K562 (cell line): ENCODE data around the gene GALNT12. TPM values are rescaled to one million over a fixed set of nuclear protein-coding genes. Genes with fewer than 3 reads are reported as not detected.

ENCODE experiments used
- CBX1 ChIP-seq: sonication (generic); IDR thresholded peaks from 2 replicates; pipeline ENCODE4 v1.6.1; 2016; ENCODE audit warnings: antibody characterized with exemption, low read depth, mild to moderate bottlenecking
- ETS2 ChIP-seq: IDR thresholded peaks from 2 replicates; pipeline ENCODE4 v1.6.1; 2016; ENCODE audit warnings: borderline replicate concordance, missing genetic modification characterization, mild to moderate bottlenecking, moderate library complexity, missing compliant biosample characterization; ENCODE audit not compliant: poor library complexity, severe bottlenecking
- ETV1 ChIP-seq: fragments of 450-650 bp; conservative IDR thresholded peaks from 2 replicates; pipeline ENCODE4 v1.6.1; 2016; ENCODE audit warnings: missing genetic modification characterization, control low read depth, low read depth, missing compliant biosample characterization
- EWSR1 ChIP-seq: fragments of 450-650 bp; IDR thresholded peaks from 2 replicates; pipeline ENCODE4 v1.6.1; 2018; ENCODE audit warnings: borderline replicate concordance, mild to moderate bottlenecking, low read depth, moderate library complexity; ENCODE audit not compliant: partially characterized antibody
- FOXJ3 ChIP-seq: sonication (generic); formaldehyde crosslinking; IDR thresholded peaks from 2 replicates; pipeline ENCODE4 v1.4.0; 2020; ENCODE audit warnings: mild to moderate bottlenecking, missing genetic modification reagents
- KAT8 ChIP-seq: fragments of 450-650 bp; IDR thresholded peaks from 2 replicates; pipeline ENCODE4 v1.6.1; 2016; ENCODE audit warnings: low read depth, mild to moderate bottlenecking
- KDM1A ChIP-seq, 2 experiments: fragments of 450-650 bp; IDR thresholded peaks; 2 replicates each; pipeline ENCODE4 v1.6.1; 2016; ENCODE audit warnings: mild to moderate bottlenecking in 2 of 2
- MAFF ChIP-seq: IDR thresholded peaks from 2 replicates; pipeline ENCODE4 v1.6.1; 2012; ENCODE audit warnings: low read length, improper control_type of control experiment
- MBD1 ChIP-seq: fragments of 250-450 bp; sonication (Bioruptor Pico); IDR thresholded peaks from 2 replicates; pipeline ENCODE4 v1.8.0; 2022; ENCODE audit warnings: inconsistent platforms
- NONO ChIP-seq, 2 experiments: fragments of 200-400 bp in 1 of 2; fragments of 450-650 bp in 1 of 2; formaldehyde crosslinking in 1 of 2; IDR thresholded peaks; 2 replicates each; pipeline ENCODE4 v1.6.1; 2017; ENCODE audit warnings: low read depth in 2 of 2, mild to moderate bottlenecking in 2 of 2, moderate library complexity in 2 of 2, low read length in 1 of 2
- RHOXF2B ChIP-seq: fragments of 250-450 bp; sonication (Bioruptor Pico); conservative IDR thresholded peaks from 2 replicates; pipeline ENCODE4 v1.5.1; 2021
- YY1 ChIP-seq, 3 experiments: IDR thresholded peaks; 2 replicates each; pipeline ENCODE4 v1.6.1; 2011; ENCODE audit warnings: low read length in 2 of 3, mild to moderate bottlenecking in 2 of 3, moderate library complexity in 2 of 3, borderline replicate concordance in 1 of 3, control low read depth in 1 of 3, low read depth in 1 of 3; ENCODE audit not compliant: insufficient read depth in 3 of 3, insufficient replicate concordance in 2 of 3, control insufficient read depth in 1 of 3, insufficient read length in 1 of 3; ENCODE audit errors: extremely low read depth in 1 of 3
- ZBTB1 ChIP-seq: sonication (generic); formaldehyde crosslinking; IDR thresholded peaks from 2 replicates; pipeline ENCODE4 v1.8.1; 2023; ENCODE audit warnings: missing genetic modification reagents, low read depth, mild to moderate bottlenecking, borderline replicate concordance
- ZC3H4 ChIP-seq: sonication (generic); formaldehyde crosslinking; IDR thresholded peaks from 2 replicates; pipeline ENCODE4 v1.9.0; 2021; ENCODE audit warnings: missing genetic modification reagents, borderline replicate concordance
- ZNF184 ChIP-seq: sonication (generic); formaldehyde crosslinking; IDR thresholded peaks from 2 replicates; pipeline ENCODE4 v1.5.0; 2020; ENCODE audit warnings: missing genetic modification reagents
- ZNF436 ChIP-seq: fragments of 250-450, 450-650 bp; sonication (Bioruptor Pico); formaldehyde crosslinking; IDR thresholded peaks from 2 replicates; pipeline ENCODE4 v1.7.0; 2020; ENCODE audit warnings: mild to moderate bottlenecking
- ZNF609 ChIP-seq: sonication (generic); formaldehyde crosslinking; IDR thresholded peaks from 2 replicates; pipeline ENCODE4 v1.8.1; 2023; ENCODE audit warnings: missing genetic modification reagents, mild to moderate bottlenecking, borderline replicate concordance
- polyA plus RNA-seq, 8 experiments: library from polyadenylated mRNA; depleted of rRNA in 4 of 8; stranded (reverse) in 5 of 8; unstranded in 3 of 8; fragments of >200 nt; fragmentation: Nextera tagmentation in 2 of 8; fragmentation: Illumina TruSeq in 1 of 8; extraction: Ambion mirVana in 2 of 8; extraction: Trizol in 1 of 8; gene quantifications; 2 replicates each; pipeline versions ENCODE4 v1.2.1 to v1.2.3, GENCODE V29; 2011 to 2014; ENCODE audit warnings: inconsistent platforms in 1 of 8, missing spikeins in 1 of 8
- total RNA-seq, 7 experiments: library from RNA; depleted of rRNA in 6 of 7; stranded (reverse); fragments of >200 nt in 6 of 7; fragmentation: Illumina TruSeq in 2 of 7; extraction: Trizol in 2 of 7; gene quantifications; 2 replicates each; pipeline versions ENCODE4 v1.2.1 to v1.2.3, GENCODE V29; 2011 to 2021; ENCODE audit warnings: low replicate concordance in 1 of 7
- TF ChIP-seq, protein P1 (sequence below): fragments of 250-450 bp; sonication (Bioruptor Pico); IDR thresholded peaks from 2 replicates; pipeline ENCODE4 v1.5.0; 2020; ENCODE audit warnings: mild to moderate bottlenecking, borderline replicate concordance

GALNT12 gene
- total and polyA plus RNA-seq, 9 of the 15 experiments (the other 6 are each of a cell fraction or from before 2014, with no cell fraction given), result 29.7 to 82.9 (median 44.2) TPM

- TF ChIP-seq ZNF609 (CRISPR knock-in tag) (no peak), ZNF184 (CRISPR knock-in tag) (no peak), MAFF (no peak), KAT8 (no peak), KDM1A (IDR thresholded peaks at IDR 0.05) (peak in 1 of 2 experiments; percentile 22; a peak in 1 of 4 replicates), ETV1 (no peak), ETS2 (no peak), FOXJ3 (CRISPR knock-in tag) (no peak), MBD1 (CRISPR knock-in tag) (peak; percentile 81; the same call in 1 of the 2 replicates), ZNF436 (CRISPR knock-in tag) (no peak), NONO (IDR thresholded peaks at IDR 0.05; ENCODE audit: low read depth in 2 of 2, low read length in 1 of 2) (no peak; a peak in 1 of 4 replicates), ZBTB1 (CRISPR knock-in tag) (no peak), ZC3H4 (CRISPR knock-in tag) (no peak), CBX1 (no peak), EWSR1 (no peak), RHOXF2B (CRISPR knock-in tag) (no peak), YY1 (IDR thresholded peaks at IDR 0.05; ENCODE audit: borderline replicate concordance in 1 of 3, control insufficient read depth in 1 of 3, extremely low read depth in 1 of 3, insufficient read depth in 3 of 3, insufficient read length in 1 of 3, insufficient replicate concordance in 2 of 3, low read depth in 1 of 3, low read length in 2 of 3) (peak in 1 of 3 experiments; percentile 16)
- TF ChIP-seq, protein P1, sequence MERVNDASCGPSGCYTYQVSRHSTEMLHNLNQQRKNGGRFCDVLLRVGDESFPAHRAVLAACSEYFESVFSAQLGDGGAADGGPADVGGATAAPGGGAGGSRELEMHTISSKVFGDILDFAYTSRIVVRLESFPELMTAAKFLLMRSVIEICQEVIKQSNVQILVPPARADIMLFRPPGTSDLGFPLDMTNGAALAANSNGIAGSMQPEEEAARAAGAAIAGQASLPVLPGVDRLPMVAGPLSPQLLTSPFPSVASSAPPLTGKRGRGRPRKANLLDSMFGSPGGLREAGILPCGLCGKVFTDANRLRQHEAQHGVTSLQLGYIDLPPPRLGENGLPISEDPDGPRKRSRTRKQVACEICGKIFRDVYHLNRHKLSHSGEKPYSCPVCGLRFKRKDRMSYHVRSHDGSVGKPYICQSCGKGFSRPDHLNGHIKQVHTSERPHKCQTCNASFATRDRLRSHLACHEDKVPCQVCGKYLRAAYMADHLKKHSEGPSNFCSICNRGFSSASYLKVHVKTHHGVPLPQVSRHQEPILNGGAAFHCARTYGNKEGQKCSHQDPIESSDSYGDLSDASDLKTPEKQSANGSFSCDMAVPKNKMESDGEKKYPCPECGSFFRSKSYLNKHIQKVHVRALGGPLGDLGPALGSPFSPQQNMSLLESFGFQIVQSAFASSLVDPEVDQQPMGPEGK, result no peak
Observed at GRCh38 chr9:98848450-98849149, 41.1 kb downstream of the GALNT12 start (continued).
